HG02571 (cell line): Measurements from ENCODE around the gene TREML4.

ENCODE experiments used
- ATAC-seq: cut with Tn5 transposase; IDR thresholded peaks from one replicate; pipeline ENCODE4 v1.9.1; 2021; ENCODE audit warnings: mild to moderate bottlenecking, moderate library complexity; ENCODE audit not compliant: unreplicated experiment

Gene TREML4

DNA sequence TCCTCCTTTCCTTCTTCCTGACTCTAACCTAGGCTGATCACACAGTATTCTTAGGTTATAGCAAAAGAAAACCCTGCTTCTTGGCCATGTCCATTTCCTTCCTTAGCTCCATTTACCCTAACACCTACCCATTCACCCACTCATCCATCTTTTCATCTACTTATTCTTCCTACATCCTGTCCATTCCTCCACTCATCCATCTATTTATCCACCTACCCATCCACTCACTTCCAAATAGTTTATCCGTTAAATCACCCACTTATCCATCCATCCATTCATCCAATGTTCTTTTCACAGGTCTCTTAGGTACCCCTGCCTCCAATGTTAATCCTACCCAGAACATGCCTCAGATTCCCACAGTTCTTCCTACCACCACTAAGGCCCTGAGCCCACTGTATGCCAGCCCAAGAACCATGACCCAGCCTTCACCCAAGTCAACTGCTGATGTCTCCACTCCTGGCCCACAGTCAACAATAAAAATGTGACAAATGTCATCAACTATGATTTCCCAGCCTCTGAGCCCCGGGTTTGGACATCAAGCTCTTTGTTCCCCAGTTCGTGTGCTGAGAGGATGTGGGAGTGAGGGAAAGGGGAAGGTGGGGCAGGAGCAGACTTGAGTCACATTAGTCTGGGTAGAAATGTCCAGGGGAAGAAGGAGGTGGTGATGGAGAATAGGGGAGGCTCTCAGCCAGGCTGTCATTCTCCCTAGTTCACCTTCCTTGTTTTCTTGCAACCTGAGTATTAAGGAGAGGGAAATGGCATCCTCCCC is 24.4 kb downstream of the TREML4 start:
- ATAC-seq = no peak

DNA sequence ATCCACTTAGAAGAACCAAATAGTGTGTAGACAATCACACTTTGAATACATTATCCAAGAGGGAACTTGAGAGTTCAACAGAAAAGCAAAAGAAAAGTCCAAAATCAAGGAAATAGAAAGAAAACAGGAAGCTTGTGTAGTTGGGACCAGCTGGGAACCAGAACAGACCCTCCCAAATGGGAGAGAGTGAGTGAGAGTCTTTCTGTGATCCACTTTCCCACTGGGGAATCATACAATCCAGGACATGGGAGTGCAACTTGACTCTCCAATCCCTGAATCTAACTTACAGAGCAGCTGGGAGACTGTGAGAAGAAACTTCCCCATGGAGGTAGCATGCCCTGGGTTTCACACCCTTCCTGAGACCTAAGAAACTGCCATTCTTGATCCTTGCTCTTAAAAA is 27.0 kb downstream of the TREML4 start:
- no peak for ATAC-seq

DNA sequence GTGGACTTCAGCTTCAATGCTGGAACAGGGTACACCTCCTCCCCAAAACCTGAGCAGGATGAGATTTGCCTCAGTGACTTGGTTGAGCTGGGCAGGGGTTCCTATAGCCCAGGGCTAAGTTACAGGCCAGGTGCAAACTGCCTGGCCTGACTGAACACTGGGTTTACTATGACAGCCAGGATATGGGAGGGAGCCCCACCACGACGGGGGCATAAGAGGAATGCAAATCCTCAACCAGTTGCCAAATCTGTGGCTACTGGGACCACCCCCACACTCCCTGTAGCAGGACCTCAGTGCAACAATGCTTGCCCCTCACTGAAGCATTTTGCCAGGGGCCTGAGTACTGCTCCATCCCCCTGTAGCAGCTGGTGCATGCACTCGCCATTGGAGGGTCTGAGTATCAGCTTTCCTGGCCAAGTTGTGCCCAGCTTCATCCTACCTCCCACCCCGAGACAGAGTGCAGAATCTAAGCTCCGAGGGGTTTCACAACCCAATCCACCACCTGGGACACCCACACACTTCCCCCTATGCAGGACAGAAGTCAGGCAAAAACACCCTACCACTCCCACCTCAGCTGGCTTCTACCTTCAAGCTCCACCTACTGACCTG is 27.6 kb downstream of the TREML4 start:
- ATAC-seq = peak; percentile 30

DNA sequence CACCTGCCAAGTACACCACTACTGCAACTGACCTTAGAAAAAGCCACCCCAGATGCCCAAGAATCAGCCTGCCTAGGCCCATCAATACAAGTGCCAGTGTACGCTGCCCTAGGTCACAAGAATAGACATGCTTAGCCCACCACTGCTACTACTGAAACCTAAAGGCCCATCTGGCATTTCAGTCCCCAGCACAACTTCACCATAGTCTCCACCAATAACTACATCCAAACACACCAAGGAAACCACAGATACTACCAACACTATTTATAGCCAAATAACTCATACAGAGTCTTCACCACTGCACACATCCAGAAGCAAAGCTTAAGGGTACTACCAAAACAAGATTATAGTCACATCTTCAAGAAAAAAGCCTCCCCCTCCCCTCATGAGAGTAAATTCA is 28.2 kb downstream of the TREML4 start:
- ATAC-seq = peak; percentile 64

DNA sequence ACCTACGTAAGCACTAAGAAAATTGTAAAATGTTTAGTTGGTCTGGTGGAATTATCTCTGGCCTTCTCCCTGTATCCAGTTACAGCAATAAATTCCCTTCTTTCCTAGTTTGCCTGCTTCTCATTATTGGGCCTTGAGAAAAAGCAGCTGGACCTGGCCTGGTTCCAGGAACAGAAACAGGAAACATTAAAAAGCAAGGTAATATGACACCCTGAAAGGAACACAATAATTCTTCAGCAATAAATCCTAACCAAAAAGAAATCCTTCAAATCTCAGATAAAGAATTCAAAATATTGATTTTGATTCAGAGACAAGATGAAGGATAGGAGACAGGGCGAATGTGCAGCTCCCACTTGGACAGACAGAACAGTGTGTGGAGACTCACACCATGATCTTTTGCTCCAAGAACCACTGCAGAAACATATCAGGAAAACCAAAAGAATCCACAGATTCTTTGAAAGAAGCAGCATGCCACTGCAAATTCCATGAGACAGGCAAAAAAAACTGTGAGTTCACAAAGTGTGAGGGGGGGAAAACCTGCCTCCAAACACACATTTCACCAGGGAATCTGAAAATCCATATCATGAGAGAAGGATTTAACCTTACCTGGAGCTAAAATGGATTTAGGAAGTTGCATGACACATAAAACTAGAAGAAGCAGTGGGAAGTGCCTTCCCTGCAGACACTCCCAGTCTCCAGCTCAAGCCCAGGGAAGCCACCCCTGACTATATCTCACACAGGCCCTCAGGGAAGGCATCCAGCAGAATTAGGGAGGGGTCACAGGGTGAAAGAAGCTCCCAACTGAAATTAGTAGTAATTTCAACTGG is 29.4 kb downstream of the TREML4 start:
- no peak for ATAC-seq

DNA sequence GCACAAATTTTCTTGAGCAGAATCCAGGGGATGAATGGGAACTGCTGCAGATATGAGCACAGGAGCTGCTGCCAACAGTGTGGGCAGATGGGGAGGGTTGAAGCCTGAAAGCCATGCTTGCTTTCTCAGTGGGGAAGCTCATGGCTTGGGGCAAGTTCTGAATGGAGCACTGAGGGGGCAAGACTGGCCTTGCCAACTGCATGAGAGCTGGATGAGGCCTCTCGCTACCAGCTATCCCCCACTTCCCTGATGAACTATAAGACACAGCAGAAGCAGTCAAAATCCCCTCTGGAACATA is 30.0 kb downstream of the TREML4 start:
- no peak for ATAC-seq

DNA sequence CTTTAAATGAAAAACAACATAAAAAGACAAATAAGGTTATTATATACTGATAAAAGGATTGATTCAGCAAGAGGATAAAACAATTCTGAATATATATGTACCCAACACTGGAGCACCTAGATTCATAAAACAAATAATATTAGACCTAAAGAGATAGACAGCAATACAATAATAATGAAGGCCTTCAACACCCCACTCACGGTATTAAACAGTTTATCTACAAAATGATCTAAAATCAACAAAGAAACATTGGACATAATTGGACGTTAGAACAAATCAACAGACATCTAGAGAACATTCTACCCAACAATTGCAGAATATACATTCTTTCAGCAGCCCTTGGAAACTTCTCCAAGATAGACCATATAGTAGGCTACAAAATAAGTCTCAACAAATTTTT is 34.3 kb downstream of the TREML4 start:
- no peak for ATAC-seq

DNA sequence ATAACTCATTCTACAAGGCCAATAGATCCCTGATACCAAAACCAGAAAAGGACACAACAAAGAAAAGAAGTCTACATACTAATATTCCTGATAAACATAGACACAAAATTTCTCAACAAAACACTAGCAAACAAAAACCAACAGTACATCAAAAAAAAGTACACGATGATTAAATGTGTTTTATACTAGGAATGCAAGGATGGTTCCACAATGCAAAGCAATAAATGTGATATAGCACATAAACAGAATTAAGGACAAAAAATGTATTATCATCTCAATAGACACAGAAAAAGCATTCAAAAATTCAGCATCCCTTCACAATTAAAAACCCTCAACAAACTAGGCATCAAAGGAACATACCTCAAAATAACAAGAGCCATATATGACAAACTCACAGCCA is 35.1 kb downstream of the TREML4 start:
- ATAC-seq = no peak

DNA sequence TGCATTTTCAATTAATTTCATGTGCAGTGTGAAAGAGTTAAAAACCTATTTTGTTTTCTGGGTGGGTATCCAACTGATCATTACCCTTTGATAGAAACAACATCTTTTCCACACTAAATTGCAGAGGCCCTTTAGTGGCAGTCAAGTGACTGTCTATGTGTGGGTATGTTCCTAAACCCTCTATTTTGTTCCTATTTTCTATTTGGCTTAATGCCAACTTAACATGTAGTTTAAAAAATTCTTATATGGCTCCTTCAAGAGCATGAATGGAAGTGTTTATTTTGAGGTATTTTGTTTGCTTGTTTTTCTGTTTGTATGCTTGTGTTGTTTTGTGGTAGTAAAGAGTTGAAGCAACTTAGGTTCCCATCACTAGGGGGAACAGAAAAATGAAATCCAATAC is 38.4 kb downstream of the TREML4 start:
- no peak for ATAC-seq

DNA sequence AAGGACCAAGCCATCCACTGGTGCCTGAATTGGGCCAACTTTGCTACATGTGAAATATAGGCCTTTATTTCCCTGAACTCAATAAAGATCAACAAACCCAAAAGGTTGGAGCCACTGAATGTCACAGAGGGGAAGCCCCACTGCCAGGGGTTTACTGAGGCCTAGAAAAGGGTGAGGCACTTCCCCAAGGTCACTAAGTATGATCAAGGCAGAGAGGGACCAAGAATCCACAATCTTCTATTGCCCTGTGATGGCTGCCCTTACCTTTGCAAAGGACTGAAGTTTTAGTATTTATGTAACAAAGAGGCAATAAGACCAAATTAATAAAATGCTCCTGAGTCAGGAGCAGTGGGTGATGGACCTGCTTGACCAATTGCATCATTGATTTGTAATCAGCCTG is 40.3 kb downstream of the TREML4 start:
- ATAC-seq = no peak

DNA sequence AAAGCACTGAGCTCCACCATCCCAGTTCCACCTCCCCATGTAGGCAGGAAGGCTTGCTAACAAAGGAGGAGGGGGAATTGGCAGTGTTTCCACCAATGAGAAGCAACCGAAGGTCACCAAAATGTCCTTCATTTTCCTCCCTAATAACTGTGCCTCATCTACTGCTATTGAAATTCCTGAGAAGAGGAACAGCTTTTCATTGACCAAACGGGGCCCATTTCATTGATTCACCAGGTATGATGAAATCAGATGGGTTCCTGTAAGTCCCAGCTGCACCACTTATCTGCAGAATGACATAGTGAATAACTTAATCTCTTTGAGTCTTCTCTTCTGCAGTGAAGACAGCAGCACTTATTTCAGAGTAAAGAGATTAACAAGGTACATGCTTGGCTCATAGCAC is 41.0 kb downstream of the TREML4 start:
- no peak for ATAC-seq

DNA sequence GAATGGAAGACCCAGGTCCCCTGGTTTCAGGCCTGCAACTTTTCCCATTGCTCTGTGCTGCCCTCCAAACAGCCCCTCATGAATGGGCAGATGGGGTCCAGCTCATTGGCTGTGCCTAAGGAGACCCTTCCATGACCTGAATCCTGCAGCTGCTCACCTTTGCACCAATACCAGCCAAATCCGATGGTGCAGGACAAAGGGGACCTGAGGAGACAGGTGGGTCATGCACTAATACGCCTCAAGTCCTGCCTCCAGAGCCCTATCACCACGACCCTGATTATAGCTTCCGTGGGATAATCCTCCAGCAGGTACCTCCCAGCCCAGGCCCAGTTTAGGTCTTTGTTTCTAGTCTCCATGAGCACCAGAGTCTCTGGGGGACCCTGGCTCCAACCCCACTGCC is 41.6 kb downstream of the TREML4 start:
- ATAC-seq = no peak

DNA sequence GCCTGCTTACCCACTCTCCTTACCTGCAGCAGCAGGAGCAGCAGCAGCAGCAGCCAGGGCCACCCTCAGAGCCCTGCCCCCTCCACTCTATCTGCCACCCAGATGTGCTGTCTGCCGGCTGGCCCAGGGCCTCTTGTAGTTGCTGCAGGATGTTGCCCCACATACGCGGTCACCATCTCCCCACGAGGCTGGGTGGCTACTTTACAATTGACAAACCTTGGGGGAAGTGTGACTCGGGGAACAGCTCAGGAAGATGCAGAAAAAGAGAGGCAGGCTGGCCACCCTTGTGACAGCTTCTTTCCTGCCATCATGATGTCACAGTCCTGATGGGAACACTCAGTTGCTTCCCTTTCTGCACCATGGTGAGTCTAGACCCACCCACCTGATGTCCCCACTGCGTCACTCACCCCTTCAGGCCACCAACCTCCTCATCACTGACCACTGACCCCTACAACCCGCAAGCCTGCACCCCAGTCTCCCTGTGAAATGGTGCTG is 43.8 kb downstream of the TREML4 start:
- no peak for ATAC-seq

DNA sequence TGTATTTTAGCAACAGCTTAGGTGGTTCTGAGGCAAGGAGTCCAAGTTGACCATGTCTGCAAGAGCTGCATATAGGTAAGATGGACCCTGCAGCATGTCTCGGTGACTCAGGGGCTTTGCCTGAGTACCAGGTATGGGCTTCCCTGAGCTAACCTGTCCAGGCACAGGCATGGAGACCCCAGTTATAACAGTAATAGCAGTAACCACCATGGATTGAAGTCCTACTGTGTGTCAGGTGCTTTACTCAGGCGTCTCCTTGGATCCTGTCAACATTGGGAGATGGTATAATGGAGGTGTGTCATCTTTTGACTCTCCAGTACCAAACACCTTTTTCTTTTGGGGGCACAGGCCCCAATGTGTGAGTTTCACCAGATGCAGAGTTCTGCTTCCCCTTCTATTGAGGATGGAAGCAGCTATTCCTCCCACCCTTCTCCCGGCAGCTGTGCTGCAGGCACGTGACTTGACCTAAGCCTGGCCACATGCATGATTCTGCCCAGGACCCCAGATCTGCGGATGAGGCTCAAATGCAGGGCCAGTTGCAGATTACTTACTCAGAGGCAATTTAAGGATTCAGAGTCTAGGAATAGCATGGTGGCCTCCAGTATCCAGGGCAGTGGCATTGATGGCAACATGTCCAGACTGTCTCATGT is 44.6 kb downstream of the TREML4 start:
- no peak for ATAC-seq

DNA sequence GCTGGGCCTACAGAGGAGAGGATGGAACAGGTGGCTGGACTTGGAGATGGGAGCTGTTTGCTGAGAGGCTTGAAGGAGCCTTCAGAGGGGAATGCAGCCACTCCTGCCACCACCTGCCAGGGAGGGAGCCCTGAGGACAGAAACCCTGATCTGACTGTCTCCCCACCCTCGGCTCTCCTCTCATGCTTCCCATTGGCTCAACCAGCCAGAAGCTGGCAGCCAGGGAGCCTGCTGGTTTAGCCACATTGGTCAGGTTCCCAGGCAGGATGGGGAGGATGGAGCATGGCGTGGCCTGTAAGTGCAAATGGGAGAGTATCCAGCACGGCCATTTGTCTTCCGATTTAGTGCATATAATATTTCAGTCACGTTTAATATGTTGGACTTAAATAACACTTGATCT is 45.6 kb downstream of the TREML4 start:
- no peak for ATAC-seq

DNA sequence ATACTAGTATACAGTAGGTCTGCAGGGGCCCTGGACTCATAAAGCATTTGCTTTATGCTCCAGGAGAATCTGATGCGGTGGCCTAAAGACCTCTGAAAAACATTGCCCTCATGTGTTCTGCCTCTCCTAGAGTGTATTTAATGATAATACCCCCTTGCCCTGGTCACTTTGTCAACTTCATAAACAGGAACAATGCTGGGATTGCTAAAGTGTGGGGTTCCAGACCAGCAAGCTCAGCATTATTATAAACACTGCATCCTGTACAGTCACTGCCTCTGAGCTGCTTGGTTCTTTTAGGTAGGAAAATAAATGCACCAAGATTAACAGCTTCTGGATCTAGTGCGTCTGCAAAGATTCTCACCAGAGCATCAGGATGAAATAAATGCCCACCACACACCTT is 46.1 kb downstream of the TREML4 start:
- no peak for ATAC-seq

DNA sequence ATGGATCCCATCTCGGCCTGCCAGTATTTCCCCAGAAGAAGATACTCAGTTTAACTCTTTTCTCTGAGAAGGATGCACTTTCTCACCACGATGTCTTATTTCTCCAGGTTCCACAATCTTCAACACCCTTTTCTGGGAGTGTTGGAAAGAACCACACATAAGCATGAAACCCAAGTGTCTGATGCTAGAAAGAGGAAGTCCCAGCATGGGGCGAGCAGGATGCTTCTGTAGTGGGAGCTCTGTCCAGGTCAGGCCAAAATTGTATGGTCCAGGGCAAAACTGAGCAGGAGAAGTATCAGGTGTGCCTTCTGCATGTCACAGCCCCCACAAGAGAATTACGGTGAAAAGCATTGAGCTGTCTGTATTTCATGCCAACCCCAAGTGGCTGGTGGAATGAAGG is 47.3 kb downstream of the TREML4 start:
- no peak for ATAC-seq

DNA sequence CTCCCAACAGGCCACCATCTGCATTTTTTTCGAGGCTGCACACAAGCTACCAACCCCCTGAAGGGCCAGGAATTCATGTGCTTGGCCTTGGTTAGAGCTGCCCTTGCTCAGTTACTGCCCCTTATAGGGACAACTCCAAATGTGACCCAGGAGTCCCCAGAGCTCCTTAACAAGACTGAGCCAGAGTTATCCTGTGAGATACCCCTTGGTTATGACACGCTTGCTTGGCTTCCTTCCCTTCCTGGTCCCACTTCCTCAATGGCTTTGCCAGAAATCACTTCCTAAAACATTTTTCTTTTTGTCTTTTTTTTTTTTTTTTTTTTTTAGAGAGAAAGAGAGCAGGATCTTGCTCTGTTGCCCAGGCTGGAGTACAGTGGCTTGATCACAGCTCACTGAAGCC is 49.5 kb downstream of the TREML4 start:
- no peak for ATAC-seq

DNA sequence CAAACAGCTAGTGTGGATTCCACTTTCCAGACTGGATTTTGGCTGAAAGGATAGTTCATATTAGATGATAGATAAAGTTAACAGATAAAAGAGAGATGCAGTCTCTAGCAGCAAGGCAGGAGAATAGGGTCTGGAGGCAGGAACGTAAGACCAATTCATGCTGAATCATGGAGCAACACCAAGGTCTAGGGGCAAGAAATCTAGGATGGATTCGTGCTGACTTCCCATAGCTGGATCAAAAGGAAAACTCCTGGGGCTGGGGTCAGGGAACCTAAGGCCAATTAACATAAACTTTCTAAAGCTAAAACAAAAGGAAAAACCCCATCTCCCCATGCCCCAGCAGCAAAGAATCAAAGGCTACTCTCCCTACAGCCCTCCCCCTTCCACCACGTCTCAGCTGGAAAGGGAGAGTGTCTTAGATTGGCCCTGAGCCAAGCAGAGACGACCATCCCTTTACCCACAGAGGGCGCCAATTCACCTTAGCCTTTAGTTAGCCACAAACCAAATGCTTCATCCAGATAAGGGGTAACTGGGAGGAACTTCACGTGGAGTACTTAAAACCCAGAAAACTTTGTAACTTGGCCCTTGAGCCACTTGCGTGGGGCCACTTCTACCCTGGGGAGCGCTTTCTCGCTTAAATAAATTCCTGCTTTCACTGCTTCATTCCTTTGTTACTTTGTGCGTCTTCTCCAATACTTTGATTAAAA is 50.7 kb downstream of the TREML4 start:
- ATAC-seq = no peak

DNA sequence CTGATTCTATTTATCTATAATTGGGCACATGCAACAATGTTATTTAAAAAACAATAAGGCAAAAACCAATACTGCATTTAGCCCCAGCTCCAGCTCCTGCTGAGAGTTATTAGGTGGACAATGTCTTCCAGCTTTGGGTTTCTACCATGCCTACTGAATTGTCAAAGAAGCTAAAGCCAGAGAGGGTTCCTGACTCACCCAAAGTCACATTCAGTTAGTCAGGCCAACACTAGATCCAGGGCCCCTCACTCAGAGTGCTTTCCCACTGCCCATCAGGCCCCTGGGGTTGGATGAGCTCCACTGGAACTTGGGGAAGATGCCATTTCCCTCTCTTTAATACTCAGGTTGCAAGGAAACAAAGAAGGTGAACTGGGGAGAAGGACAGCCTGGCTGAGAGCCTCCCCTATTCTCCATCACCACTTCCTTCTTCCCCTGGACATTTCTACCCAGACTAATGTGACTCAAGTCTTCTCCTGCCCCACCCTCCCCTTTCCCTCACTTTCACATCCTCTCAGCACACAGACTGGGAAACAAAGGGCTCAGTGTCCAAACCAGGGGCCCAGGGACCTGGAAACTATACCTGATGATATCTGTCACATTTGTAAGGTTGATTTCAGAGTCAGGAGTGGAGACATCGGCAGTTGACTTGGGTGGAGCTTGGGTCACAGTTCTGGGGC is 52.4 kb downstream of the TREML4 start:
- ATAC-seq = no peak
